ENCODE data around the gene IRF8.

IRF8 gene

DNA sequence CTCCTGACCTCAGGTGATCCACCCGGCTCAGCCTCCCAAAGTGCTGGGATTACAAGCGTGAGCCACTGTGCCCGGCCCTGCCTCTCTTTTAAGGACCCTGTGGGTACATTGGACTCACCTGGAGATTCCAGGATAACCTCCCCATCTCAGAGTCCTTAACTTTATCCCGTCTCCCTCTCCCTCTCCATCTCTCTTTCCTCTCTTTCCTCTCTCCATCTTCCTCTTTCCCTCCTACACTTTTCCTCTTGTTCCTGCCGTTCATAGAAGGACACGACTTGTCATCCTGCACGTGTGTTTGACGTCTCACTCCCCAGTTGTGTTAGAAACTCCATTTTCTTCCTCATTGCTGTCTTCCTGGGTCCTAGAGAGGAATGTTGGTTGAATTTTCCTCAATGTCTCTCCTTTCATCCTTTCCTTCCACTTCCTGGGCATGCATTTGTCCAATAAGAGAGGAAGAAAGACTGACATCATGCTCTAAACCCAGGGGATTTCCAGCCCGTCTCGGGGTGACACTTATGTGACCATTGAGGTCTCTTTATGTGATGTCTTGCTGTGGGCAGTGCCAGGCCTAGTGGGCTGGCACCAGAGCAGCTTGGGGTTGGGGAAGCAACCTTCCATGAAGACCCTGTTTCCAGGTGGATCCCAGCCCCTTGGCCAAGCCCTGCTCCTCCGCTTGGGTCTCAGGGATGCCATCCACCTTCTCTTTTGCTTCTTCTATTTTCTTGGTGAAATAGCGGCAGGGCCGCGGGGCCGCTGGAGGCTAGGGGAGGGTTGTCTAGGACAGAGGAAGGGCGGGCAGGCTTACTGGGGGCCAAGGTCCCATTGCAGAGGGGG is 39.8 kb upstream of the IRF8 start:
- H4K8ac ChIP-seq (ENCODE audit: low read depth, low read length): no peak overlapping the region
- no peak overlapping the region for H3K23ac ChIP-seq (ENCODE audit: low read length)
- DNase-seq: no peak
- no peak overlapping the region for H2BK5ac ChIP-seq (ENCODE audit: low read length)
- H4K5ac ChIP-seq (ENCODE audit: low read length): no peak overlapping the region
- no peak overlapping the region for H3K18ac ChIP-seq (ENCODE audit: low read length)
- no peak overlapping the region for H3K27ac ChIP-seq (ENCODE audit: low read depth, low read length)
- no peaks in the 10 kb centered on the region for H3K79me2 ChIP-seq (ENCODE audit: control insufficient read depth, insufficient read depth, low read length)
- H2BK15ac ChIP-seq (replicated peaks; ENCODE audit: low read depth): no peak overlapping the region
- no peak overlapping the region for H3K9ac ChIP-seq (ENCODE audit: low read length)
- H3K79me1 ChIP-seq (ENCODE audit: low read length): no peaks in the 10 kb centered on the region
- no peak overlapping the region for H3K56ac ChIP-seq (ENCODE audit: low read length)
- no peaks in the 10 kb centered on the region for H3K27me3 ChIP-seq (ENCODE audit: insufficient read depth, low read length, poor library complexity)
- H3K4me2 ChIP-seq (ENCODE audit: low read length): no peak overlapping the region
- H2BK120ac ChIP-seq (ENCODE audit: low read depth, low read length): no peak overlapping the region
- no peaks in the 10 kb centered on the region for H3K36me3 ChIP-seq (ENCODE audit: control insufficient read depth, insufficient read depth, low read length)
- 100% methylated on average over 1 of the region's 16 CpGs for WGBS (ENCODE audit: extremely low coverage, insufficient coverage, low lambda C conversion rate)
- H2AK5ac ChIP-seq (ENCODE audit: low read length): no peak overlapping the region
- no peak overlapping the region for H3K4ac ChIP-seq (ENCODE audit: low read depth, low read length)
- no peaks in the 10 kb centered on the region for H3K4me1 ChIP-seq (ENCODE audit: control insufficient read depth, low read depth, low read length)
- no peak overlapping the region for H3K4me3 ChIP-seq (ENCODE audit: low read length)

- Histone ChIP-seq H3K18ac (ENCODE audit: low read length) (no peak overlapping the region), H2BK5ac (ENCODE audit: low read length) (no peak overlapping the region), H3K23ac (ENCODE audit: low read length) (no peak overlapping the region), H3K4ac (ENCODE audit: low read depth, low read length) (no peak overlapping the region), H3K4me2 (ENCODE audit: low read length) (no peak overlapping the region), H2BK15ac (replicated peaks; ENCODE audit: low read depth) (no peak overlapping the region), H2AK5ac (ENCODE audit: low read length) (no peak overlapping the region), H3K4me1 (ENCODE audit: control insufficient read depth, low read depth, low read length) (no peaks in the 10 kb centered on the region), H3K36me3 (ENCODE audit: control insufficient read depth, insufficient read depth, low read length) (no peaks in the 10 kb centered on the region), H4K5ac (ENCODE audit: low read length) (no peak overlapping the region), H3K79me1 (ENCODE audit: low read length) (no peaks in the 10 kb centered on the region), H3K4me3 (ENCODE audit: low read length) (no peak overlapping the region), H3K9ac (ENCODE audit: low read length) (no peak overlapping the region), H3K79me2 (ENCODE audit: control insufficient read depth, insufficient read depth, low read length) (no peaks in the 10 kb centered on the region), H3K27ac (ENCODE audit: low read depth, low read length) (no peak overlapping the region), H2BK120ac (ENCODE audit: low read depth, low read length) (no peak overlapping the region), H3K27me3 (ENCODE audit: insufficient read depth, low read length, poor library complexity) (no peaks in the 10 kb centered on the region), H3K56ac (ENCODE audit: low read length) (no peak overlapping the region), H4K8ac (ENCODE audit: low read depth, low read length) (no peak overlapping the region)
- no CpG with 5 or more reads among the region's 7 CpGs for WGBS (ENCODE audit: extremely low coverage, insufficient coverage, low lambda C conversion rate)
- no peak for DNase-seq
Observed at GRCh38 chr16:85859818-85860125, 39.2 kb upstream of the IRF8 start.

DNA sequence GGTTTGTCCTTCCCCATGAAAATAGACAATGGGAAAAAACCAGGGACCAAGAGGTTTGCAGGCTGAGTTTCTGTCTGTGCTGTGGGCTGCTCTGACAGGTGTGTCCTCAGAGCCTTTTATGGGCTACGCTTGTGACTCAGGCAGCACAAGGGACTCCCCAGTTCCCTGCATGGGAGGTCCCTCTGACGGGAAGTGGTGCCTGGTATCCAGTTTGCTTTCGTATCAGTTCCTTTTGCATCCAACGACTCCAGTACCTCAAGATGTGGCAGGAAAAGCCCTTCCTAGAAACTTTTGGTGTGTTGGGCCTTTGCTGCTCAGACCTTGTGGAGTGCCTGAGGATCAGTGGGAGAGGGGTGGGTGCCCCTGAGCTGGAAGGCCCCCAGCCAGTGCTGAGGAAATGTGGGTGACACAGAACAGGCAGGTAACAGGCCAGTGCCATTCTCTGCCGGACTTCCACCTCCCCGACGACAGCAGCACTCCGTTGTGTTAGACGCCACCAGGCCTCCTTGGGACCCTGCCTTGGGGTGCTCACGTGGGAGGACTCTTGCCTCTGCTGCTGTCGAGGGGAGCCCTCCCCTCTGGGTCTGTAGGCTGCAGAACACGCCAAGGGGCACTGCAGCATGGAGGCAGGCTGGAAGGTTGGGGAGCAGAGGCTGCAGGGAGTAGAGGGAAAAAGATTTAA is 38.4 kb upstream of the IRF8 start:
- Histone ChIP-seq H2AK5ac (ENCODE audit: low read length) (no peak overlapping the region), H3K23ac (ENCODE audit: low read length) (no peak overlapping the region), H3K4me2 (ENCODE audit: low read length) (no peak overlapping the region), H3K4me1 (ENCODE audit: control insufficient read depth, low read depth, low read length) (no peaks in the 10 kb centered on the region), H4K8ac (ENCODE audit: low read depth, low read length) (no peak overlapping the region), H3K4ac (ENCODE audit: low read depth, low read length) (no peak overlapping the region), H4K5ac (ENCODE audit: low read length) (no peak overlapping the region), H3K18ac (ENCODE audit: low read length) (no peak overlapping the region), H3K27ac (ENCODE audit: low read depth, low read length) (no peak overlapping the region), H3K79me1 (ENCODE audit: low read length) (no peaks in the 10 kb centered on the region), H3K36me3 (ENCODE audit: control insufficient read depth, insufficient read depth, low read length) (no peaks in the 10 kb centered on the region), H3K27me3 (ENCODE audit: insufficient read depth, low read length, poor library complexity) (no peaks in the 10 kb centered on the region), H3K56ac (ENCODE audit: low read length) (no peak overlapping the region), H3K9ac (ENCODE audit: low read length) (no peak overlapping the region), H2BK120ac (ENCODE audit: low read depth, low read length) (no peak overlapping the region), H2BK15ac (replicated peaks; ENCODE audit: low read depth) (no peak overlapping the region), H3K79me2 (ENCODE audit: control insufficient read depth, insufficient read depth, low read length) (no peaks in the 10 kb centered on the region), H3K4me3 (ENCODE audit: low read length) (no peak overlapping the region), H2BK5ac (ENCODE audit: low read length) (no peak overlapping the region)
- no CpG with 5 or more reads among the region's 12 CpGs for WGBS (ENCODE audit: extremely low coverage, insufficient coverage, low lambda C conversion rate)
- DNase-seq: no peak

- no peak for DNase-seq
- H3K4me1 ChIP-seq (ENCODE audit: control insufficient read depth, low read depth, low read length): no peaks in the 10 kb centered on the region
- no CpG with 5 or more reads among the region's 16 CpGs for WGBS (ENCODE audit: extremely low coverage, insufficient coverage, low lambda C conversion rate)
- no peaks in the 10 kb centered on the region for H3K79me2 ChIP-seq (ENCODE audit: control insufficient read depth, insufficient read depth, low read length)
- no peak overlapping the region for H3K27ac ChIP-seq (ENCODE audit: low read depth, low read length)
- no peak overlapping the region for H3K4me3 ChIP-seq (ENCODE audit: low read length)
- H3K36me3 ChIP-seq (ENCODE audit: control insufficient read depth, insufficient read depth, low read length): no peaks in the 10 kb centered on the region
- H3K27me3 ChIP-seq (ENCODE audit: insufficient read depth, low read length, poor library complexity): no peaks in the 10 kb centered on the region
- H4K8ac ChIP-seq (ENCODE audit: low read depth, low read length): no peak overlapping the region
- no peak overlapping the region for H4K5ac ChIP-seq (ENCODE audit: low read length)
- H2BK5ac ChIP-seq (ENCODE audit: low read length): no peak overlapping the region
- no peak overlapping the region for H3K18ac ChIP-seq (ENCODE audit: low read length)
- H2AK5ac ChIP-seq (ENCODE audit: low read length): no peak overlapping the region
- H3K56ac ChIP-seq (ENCODE audit: low read length): no peak overlapping the region
- H3K9ac ChIP-seq (ENCODE audit: low read length): no peak overlapping the region
- H2BK120ac ChIP-seq (ENCODE audit: low read depth, low read length): no peak overlapping the region
- no peaks in the 10 kb centered on the region for H3K79me1 ChIP-seq (ENCODE audit: low read length)
- H3K4me2 ChIP-seq (ENCODE audit: low read length): no peak overlapping the region
- H2BK15ac ChIP-seq (replicated peaks; ENCODE audit: low read depth): no peak overlapping the region
- H3K23ac ChIP-seq (ENCODE audit: low read length): no peak overlapping the region
- H3K4ac ChIP-seq (ENCODE audit: low read depth, low read length): no peak overlapping the region
Observed at GRCh38 chr16:85861095-85861825, 37.7 kb upstream of the IRF8 start.

GRCh38 chr16:85862476-85863383 is 36.2 kb upstream of the IRF8 start:
- no peaks in the 10 kb centered on the region for H3K79me2 ChIP-seq (ENCODE audit: control insufficient read depth, insufficient read depth, low read length)
- no peak overlapping the region for H3K4me2 ChIP-seq (ENCODE audit: low read length)
- H3K4ac ChIP-seq (ENCODE audit: low read depth, low read length): no peak overlapping the region
- H3K18ac ChIP-seq (ENCODE audit: low read length): no peak overlapping the region
- H3K4me3 ChIP-seq (ENCODE audit: low read length): no peak overlapping the region
- H3K36me3 ChIP-seq (ENCODE audit: control insufficient read depth, insufficient read depth, low read length): no peaks in the 10 kb centered on the region
- H3K27ac ChIP-seq (ENCODE audit: low read depth, low read length): no peak overlapping the region
- no CpG with 5 or more reads among the region's 19 CpGs for WGBS (ENCODE audit: extremely low coverage, insufficient coverage, low lambda C conversion rate)
- no peak overlapping the region for H4K8ac ChIP-seq (ENCODE audit: low read depth, low read length)
- no peak overlapping the region for H3K23ac ChIP-seq (ENCODE audit: low read length)
- no peak overlapping the region for H2AK5ac ChIP-seq (ENCODE audit: low read length)
- H2BK120ac ChIP-seq (ENCODE audit: low read depth, low read length): no peak overlapping the region
- H3K79me1 ChIP-seq (ENCODE audit: low read length): no peaks in the 10 kb centered on the region
- H2BK5ac ChIP-seq (ENCODE audit: low read length): no peak overlapping the region
- H3K4me1 ChIP-seq (ENCODE audit: control insufficient read depth, low read depth, low read length): no peaks in the 10 kb centered on the region
- H3K9ac ChIP-seq (ENCODE audit: low read length): no peak overlapping the region
- no peak overlapping the region for H3K56ac ChIP-seq (ENCODE audit: low read length)
- no peaks in the 10 kb centered on the region for H3K27me3 ChIP-seq (ENCODE audit: insufficient read depth, low read length, poor library complexity)
- H4K5ac ChIP-seq (ENCODE audit: low read length): no peak overlapping the region
- H2BK15ac ChIP-seq (replicated peaks; ENCODE audit: low read depth): no peak overlapping the region
- DNase-seq: no peak

All from mesendoderm (in vitro differentiated cells).